Measurements from ENCODE around the gene RALGPS1. TPM values are rescaled to one million over a fixed set of nuclear protein-coding genes. Genes with fewer than 3 reads are reported as not detected.

RALGPS1 gene
- total RNA-seq, 4 donors from 2014 or later: 4.7 to 18.1 (median 5.0) TPM

DNA sequence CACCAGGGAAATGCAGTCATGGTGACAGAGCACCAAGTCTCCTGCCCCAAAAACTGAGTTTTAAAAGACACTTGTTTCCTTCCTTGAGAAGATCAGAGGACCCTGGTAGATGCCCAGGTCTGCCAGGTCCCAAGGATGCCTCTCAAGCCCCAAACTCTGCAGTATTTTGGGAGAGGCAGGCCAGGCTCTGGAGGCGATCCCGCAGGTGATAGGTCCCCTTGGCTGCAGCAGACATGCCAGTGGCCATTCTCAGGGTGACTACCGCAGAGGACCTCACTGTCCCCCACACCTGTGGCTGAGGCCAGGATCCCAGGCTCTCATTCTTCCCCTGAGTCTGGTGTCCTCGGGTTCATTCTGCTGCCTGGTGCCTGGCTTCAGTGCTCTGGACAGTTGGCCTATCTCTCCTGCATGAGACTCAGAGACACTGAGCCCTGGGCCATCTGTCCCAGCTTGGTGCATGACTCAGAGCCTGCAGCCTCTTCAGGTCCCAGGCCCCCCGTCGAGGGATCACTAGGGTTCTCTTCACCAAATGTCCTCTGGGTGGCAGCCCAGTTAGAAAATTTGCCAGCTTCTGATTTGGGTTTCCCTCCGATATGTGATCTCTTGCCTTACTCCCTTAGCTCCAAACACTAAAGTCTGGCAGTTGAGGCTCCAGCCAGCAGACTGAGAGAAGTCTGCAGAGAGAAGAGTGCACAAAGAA is 290.3 kb downstream of the RALGPS1 start:
- no peak for TF ChIP-seq CTCF (IDR thresholded peaks at IDR 0.05; ENCODE audit: low read depth)

- TF ChIP-seq CTCF (IDR thresholded peaks at IDR 0.05; ENCODE audit: low read depth): no peak
Measured at GRCh38 chr9:127205952-127206351, 291.4 kb downstream of the RALGPS1 start.

DNA sequence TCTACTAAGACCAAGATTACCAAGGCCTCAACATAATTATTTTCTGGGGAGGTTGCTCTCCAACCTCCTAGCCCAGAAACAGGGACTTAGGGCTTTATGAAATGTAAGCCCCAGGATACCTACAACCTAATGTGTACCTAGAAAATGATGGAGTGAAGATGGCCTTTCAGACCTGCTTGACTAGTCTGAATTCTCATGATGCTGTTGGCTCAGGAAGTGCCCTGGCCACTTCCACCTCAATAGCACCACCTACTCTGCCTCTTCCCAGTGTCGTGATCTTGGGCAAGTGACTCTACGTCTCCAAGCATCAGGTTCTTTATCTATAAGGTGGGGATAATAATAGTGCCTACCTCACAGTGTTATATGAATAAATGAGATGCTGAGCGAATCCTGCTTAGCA is 292.1 kb downstream of the RALGPS1 start:
- no peak for TF ChIP-seq CTCF (IDR thresholded peaks at IDR 0.05; ENCODE audit: low read depth)

DNA sequence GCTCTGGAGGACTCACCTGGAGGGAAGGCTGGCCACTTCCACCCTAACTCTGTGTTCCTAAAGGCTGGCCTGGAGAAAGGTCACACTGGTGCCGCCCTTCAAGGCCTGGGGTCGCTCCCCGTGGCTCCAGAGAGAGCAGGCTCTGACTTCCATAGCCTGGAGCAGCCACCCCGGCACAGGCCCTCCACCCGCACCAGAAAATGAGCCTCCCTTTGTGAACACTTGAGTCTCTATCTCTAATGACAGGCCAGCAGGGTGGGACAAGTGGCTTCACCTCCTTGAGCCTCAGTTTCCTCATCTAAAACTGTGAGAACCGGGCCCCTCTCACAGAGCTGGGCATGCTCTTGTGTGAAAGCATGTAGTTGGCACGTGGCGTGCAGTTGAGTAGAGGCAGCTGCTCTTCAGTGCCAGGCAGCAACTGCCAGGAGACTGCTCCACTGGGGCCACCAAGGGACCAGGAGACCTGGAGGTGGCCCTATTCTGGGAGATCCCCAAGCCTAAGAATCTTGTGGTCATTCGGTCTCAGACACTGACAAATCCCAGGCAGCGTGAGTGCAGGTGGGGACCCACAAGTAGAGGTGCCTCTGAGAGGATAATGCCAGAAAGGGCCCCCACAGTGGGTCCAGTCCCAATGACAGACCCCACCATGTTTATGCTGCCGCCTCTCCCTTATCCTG is 293.3 kb downstream of the RALGPS1 start:
- TF ChIP-seq CTCF (IDR thresholded peaks at IDR 0.05; ENCODE audit: low read depth): no peak

DNA sequence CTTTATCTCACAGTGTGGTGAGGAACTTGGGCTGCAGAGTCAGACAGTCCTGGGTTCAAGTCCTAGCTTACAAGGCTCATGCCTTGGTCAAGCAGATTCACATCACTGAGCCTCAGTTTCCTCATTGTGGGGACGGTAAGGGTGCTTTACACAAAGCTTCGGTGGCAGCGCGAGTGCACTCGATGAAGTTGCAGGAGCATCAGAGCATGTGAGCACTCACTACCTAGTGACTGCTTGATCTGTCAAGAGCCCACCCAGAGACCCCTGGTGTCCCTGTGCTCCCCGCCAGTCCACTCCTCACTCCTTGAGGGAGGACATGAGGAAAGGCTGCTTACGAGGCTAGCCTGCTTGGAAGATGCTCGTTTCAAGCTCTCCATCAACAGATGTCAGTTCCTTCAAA is 293.8 kb downstream of the RALGPS1 start:
- no peak for TF ChIP-seq CTCF (IDR thresholded peaks at IDR 0.05; ENCODE audit: low read depth)

DNA sequence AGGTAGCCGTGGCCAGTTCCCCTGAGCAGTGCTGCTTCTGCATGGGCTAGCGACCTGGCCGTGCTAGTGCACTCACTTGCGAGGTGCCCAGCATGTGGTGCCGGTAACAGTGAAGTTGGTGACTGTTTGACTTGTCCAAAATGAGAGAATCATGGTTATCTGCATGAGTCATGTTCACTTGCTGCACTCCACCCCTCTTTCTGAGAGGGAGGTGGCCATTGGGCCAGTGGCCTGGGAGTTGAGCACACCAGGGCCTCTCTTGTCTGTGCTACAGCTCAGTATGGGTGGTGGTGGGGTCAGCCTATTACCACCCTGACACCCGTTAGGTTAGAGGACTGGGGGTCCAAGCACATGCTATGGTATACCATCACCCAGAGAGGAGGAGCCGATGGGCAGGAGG is 294.6 kb downstream of the RALGPS1 start:
- no peak for TF ChIP-seq CTCF (IDR thresholded peaks at IDR 0.05; ENCODE audit: low read depth)

DNA sequence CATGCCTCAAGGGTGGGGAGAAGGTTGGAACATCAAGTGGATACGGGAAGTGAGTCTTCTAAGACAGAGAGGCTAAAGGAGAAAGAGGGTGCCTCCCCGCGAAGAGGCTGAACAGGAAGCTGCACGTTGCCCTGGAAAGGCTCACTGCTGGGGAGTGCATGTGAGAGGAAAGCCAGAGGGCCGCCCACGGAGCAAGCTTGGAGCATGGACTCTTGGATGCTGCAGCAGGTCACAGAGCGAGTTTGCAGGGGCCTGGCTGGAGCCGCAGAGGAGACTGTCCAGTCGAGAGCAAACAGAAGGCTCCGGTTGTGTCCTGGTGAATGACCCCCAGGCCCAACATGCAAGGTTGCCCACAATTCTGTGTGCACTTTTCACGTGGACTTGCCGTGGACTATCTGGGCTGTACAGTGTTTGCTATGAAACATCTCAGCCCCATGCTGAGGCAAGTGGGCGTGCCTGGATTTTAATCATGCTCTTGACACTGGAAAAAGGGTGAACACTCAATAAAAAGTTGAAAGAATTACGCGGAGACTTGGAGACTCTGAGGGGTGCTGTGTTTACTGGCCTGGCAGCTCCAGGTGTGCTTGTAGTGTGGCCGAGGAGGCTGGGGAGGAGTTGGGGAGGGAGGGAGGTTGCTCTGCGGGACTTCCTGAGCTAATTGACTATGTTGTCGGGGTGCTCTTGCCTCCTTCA is 295.5 kb downstream of the RALGPS1 start:
- TF ChIP-seq CTCF (IDR thresholded peaks at IDR 0.05; ENCODE audit: low read depth): no peak

Data from subcutaneous adipose tissue (tissue), 4 donors.